ENCODE measurements around the gene MYO5A. TPM values are rescaled to one million over a fixed set of nuclear protein-coding genes. Genes with fewer than 3 reads are reported as not detected.

Gene MYO5A
- polyA plus RNA-seq, 1 of the 3 experiments (the other 2 are of a cell fraction): 11.0 TPM

- H2AFZ ChIP-seq (ENCODE audit: low read depth): peak overlapping the region; percentile 75; the same call in 1 of the 2 replicates
- POLR2A ChIA-PET: interaction anchor here (0.6 kb wide), 1 partner anchor 1552 kb away, joined by 3 read pairs; no protein-coding TSS in a partner anchor
- no peaks in the 10 kb centered on the region for H3K27me3 ChIP-seq (ENCODE audit: insufficient read depth)
- no peak overlapping the region for H3K9ac ChIP-seq
- DNase-seq: peak; percentile 81
- H3F3A ChIP-seq (replicated peaks; ENCODE audit: insufficient read depth): no peaks in the 10 kb centered on the region
- 37% methylated on average over 6 of the region's 8 CpGs for WGBS (ENCODE audit: low lambda C conversion rate)
- CTCF ChIA-PET: interaction anchor here (0.6 to 1.7 kb wide), 9 partner anchors 9 to 473 kb away, joined by 3 to 12 read pairs (median 3); partner anchors contain the start of gene ATOSA
- peaks cover 11 to 16% of the 10 kb centered on the region in 2 experiments for H3K4me1 ChIP-seq (ENCODE audit: control insufficient read depth in 1 of 2, insufficient read depth in 2 of 2, low read depth in 1 of 2, low read length in 1 of 2)
- no peaks in the 10 kb centered on the region for H3K36me3 ChIP-seq (replicated peaks in 1 of 2; ENCODE audit: control insufficient read depth in 1 of 2, insufficient read depth in 2 of 2, low read length in 1 of 2)
- 0 out of 2 replicates have a peak, but pooled peaks have one; percentile 25 for TF ChIP-seq MXI1 (IDR thresholded peaks at IDR 0.05; ENCODE audit: low read depth, low read length)
- TF ChIP-seq RAD21 (IDR thresholded peaks at IDR 0.05; ENCODE audit: low read length): 0 out of 2 replicates have a peak, but pooled peaks have one; percentile 6
- TF ChIP-seq TCF12 (IDR thresholded peaks at IDR 0.05): peak; percentile 15; the same call in 1 of the 2 replicates
- no peak for TF ChIP-seq REST (IDR thresholded peaks at IDR 0.05; ENCODE audit: low read depth, low read length)
- no peak for TF ChIP-seq FOXJ3 (CRISPR knock-in tag; IDR thresholded peaks at IDR 0.05)
- TF ChIP-seq YY1 (IDR thresholded peaks at IDR 0.05; ENCODE audit: low read depth): no peak
- no peak for TF ChIP-seq USF1 (IDR thresholded peaks at IDR 0.05; ENCODE audit: borderline replicate concordance, low read depth)
- TF ChIP-seq SMC3 (IDR thresholded peaks at IDR 0.05; ENCODE audit: low read depth, low read length): no peak
- H3K4me3 ChIP-seq (ENCODE audit: low read depth in 2 of 2, low read length in 1 of 2): no peak overlapping the region
- H3K9me2 ChIP-seq: no peaks in the 10 kb centered on the region
- no peaks in the 10 kb centered on the region for H3K79me2 ChIP-seq (ENCODE audit: insufficient read depth)
- no peaks in the 10 kb centered on the region for H4K20me1 ChIP-seq (ENCODE audit: insufficient read depth)
- peak overlapping the region; percentile 2; the same call in 1 of the 2 replicates for H3K4me2 ChIP-seq
- peak overlapping the region in 1 of 2 experiments; percentile 16; a peak in 1 of 4 replicates for H3K27ac ChIP-seq (ENCODE audit: low read depth in 2 of 2, low read length in 1 of 2)
- H3K9me3 ChIP-seq: no peaks in the 10 kb centered on the region
Measured at GRCh38 chr15:52261498-52262242, 267.0 kb downstream of the MYO5A start.

- Histone ChIP-seq H3K4me2 (no peak overlapping the region), H3K27ac (ENCODE audit: low read depth in 2 of 2, low read length in 1 of 2) (no peak overlapping the region), H3K9me2 (no peaks in the 10 kb centered on the region), H3K4me3 (ENCODE audit: low read depth in 2 of 2, low read length in 1 of 2) (no peak overlapping the region), H3F3A (replicated peaks; ENCODE audit: insufficient read depth) (no peaks in the 10 kb centered on the region), H3K79me2 (ENCODE audit: insufficient read depth) (no peaks in the 10 kb centered on the region), H3K9ac (no peak overlapping the region), H3K36me3 (replicated peaks in 1 of 2; ENCODE audit: control insufficient read depth in 1 of 2, insufficient read depth in 2 of 2, low read length in 1 of 2) (no peaks in the 10 kb centered on the region), H3K9me3 (no peaks in the 10 kb centered on the region), H2AFZ (ENCODE audit: low read depth) (no peak overlapping the region), H3K27me3 (ENCODE audit: insufficient read depth) (no peaks in the 10 kb centered on the region), H4K20me1 (ENCODE audit: insufficient read depth) (no peaks in the 10 kb centered on the region), H3K4me1 (ENCODE audit: control insufficient read depth in 1 of 2, insufficient read depth in 2 of 2, low read depth in 1 of 2, low read length in 1 of 2) (peaks cover 11 to 16% of the 10 kb centered on the region in 2 experiments)
- no peak for DNase-seq
- WGBS (ENCODE audit: low lambda C conversion rate): 94% methylated on average over 6 of the region's 10 CpGs
- TF ChIP-seq ZBTB33 (IDR thresholded peaks at IDR 0.05; ENCODE audit: borderline replicate concordance, low read depth) (no peak), TEAD4 (IDR thresholded peaks at IDR 0.05; ENCODE audit: borderline replicate concordance, insufficient read depth) (no peak), FOSL2 (IDR thresholded peaks at IDR 0.05; ENCODE audit: borderline replicate concordance, low read depth) (no peak), TCF12 (IDR thresholded peaks at IDR 0.05) (no peak), FOXJ3 (CRISPR knock-in tag; IDR thresholded peaks at IDR 0.05) (no peak), EZH2phosphoT487 (IDR thresholded peaks at IDR 0.05; ENCODE audit: borderline replicate concordance, low read depth) (no peak), CHD2 (IDR thresholded peaks at IDR 0.05; ENCODE audit: low read length, partially characterized antibody) (no peak), USF1 (IDR thresholded peaks at IDR 0.05; ENCODE audit: borderline replicate concordance, low read depth) (no peak), RCOR1 (IDR thresholded peaks at IDR 0.05; ENCODE audit: low read length) (no peak)
- CTCF ChIA-PET: interaction anchor here (0.8 to 1.7 kb wide), 5 partner anchors 14 to 474 kb away, joined by 3 to 12 read pairs (median 3); partner anchors contain the start of gene ATOSA
- POLR2A ChIA-PET: no interaction called here
Measured at GRCh38 chr15:52261026-52261425, 267.7 kb downstream of the MYO5A start.

All from SK-N-SH (cell line).